ENCODE data around the gene TMEM203. TPM values are rescaled to one million over a fixed set of nuclear protein-coding genes. Genes with fewer than 3 reads are reported as not detected.

TMEM203 gene
- total and polyA plus RNA-seq, 8 donors = 9.7 to 22.8 (median 13.7) TPM

- WGBS, 2 donors = 91% methylated on average over 19 of the region's 19 CpGs
- H3K4me3 ChIP-seq = no peak overlapping the region
- peaks cover 0 to 46% (median 39%) of the 10 kb centered on the region in 3 donors for H3K36me3 ChIP-seq
- no peak for DNase-seq
- no peaks in the 10 kb centered on the region for H3K9me3 ChIP-seq
- no peak for TF ChIP-seq CTCF (IDR thresholded peaks at IDR 0.05)
- no peak for FAIRE-seq
- no peak for ATAC-seq
- no peaks in the 10 kb centered on the region for H3K27me3 ChIP-seq
- no peaks in the 10 kb centered on the region for H3K4me1 ChIP-seq
- no peak overlapping the region for H3K27ac ChIP-seq
- intact Hi-C loops (cut with DNase I) = no loop called here
Observed at GRCh38 chr9:137178939-137179630, 26.4 kb downstream of the TMEM203 start.

DNA sequence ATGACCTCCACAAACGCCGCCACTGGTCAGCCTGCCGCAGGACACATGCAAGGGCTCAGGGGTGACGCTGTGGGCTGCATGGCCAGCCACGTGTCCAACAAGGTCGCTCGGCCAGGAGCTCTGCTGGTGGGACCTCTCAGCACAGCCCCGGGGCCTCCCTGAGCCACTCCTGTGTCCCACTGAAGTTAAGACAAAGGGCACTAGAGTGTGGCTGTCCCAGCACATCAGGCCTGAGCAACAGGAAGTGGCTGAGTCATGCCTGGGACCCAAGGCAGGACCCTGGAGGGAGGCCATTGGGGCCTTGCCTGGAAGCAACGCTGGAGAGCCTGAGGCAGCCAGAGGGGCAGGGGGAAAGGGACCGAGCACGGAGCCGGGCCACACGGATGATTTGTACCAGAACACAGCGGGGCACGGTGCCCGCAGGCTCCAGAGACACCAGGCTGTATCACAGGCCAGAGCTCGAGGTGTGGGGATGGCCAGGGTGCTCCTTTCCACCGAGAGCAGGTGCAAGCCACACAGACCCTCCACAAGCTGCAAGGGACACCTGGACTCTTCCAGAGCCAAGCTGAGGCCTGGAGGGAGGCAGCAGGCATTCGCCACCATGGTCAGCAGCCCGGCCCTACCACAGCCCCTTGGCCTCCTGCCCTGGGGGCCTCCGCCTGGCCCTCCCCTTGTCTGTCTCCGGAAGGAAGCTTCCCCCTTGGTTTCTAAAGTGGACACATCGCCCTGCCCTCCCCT is 27.1 kb downstream of the TMEM203 start:
- Histone ChIP-seq H3K36me3 (peaks cover 0 to 39% (median 34%) of the 10 kb centered on the region in 3 donors), H3K4me1 (no peaks in the 10 kb centered on the region), H3K9me3 (no peaks in the 10 kb centered on the region), H3K27me3 (no peaks in the 10 kb centered on the region), H3K4me3 (no peak overlapping the region), H3K27ac (no peak overlapping the region)
- FAIRE-seq = no peak
- DNase-seq = no peak
- WGBS, 2 donors = 89 to 92% methylated on average over 23 of the region's 23 CpGs
- intact Hi-C loops (cut with DNase I) = no loop called here
- TF ChIP-seq CTCF (IDR thresholded peaks at IDR 0.05) = no peak
- ATAC-seq = no peak

GRCh38 chr9:137176302-137177182 is 28.9 kb downstream of the TMEM203 start:
- 53 to 54% methylated on average over 17 of the region's 17 CpGs for WGBS, 2 donors
- Histone ChIP-seq H3K27me3 (no peaks in the 10 kb centered on the region), H3K9me3 (no peaks in the 10 kb centered on the region), H3K27ac (no peak overlapping the region), H3K4me3 (no peak overlapping the region), H3K4me1 (no peaks in the 10 kb centered on the region), H3K36me3 (peaks cover 0 to 21% (median 17%) of the 10 kb centered on the region in 3 donors)
- DNase-seq (no peak), FAIRE-seq (no peak), ATAC-seq (peak in 3 of 4 donors; percentile 51 to 88 (median 70))
- intact Hi-C loops (cut with DNase I) = no loop called here
- TF ChIP-seq CTCF (IDR thresholded peaks at IDR 0.05) = peak in 3 of 4 donors; percentile 41 to 45 (median 41)

DNA sequence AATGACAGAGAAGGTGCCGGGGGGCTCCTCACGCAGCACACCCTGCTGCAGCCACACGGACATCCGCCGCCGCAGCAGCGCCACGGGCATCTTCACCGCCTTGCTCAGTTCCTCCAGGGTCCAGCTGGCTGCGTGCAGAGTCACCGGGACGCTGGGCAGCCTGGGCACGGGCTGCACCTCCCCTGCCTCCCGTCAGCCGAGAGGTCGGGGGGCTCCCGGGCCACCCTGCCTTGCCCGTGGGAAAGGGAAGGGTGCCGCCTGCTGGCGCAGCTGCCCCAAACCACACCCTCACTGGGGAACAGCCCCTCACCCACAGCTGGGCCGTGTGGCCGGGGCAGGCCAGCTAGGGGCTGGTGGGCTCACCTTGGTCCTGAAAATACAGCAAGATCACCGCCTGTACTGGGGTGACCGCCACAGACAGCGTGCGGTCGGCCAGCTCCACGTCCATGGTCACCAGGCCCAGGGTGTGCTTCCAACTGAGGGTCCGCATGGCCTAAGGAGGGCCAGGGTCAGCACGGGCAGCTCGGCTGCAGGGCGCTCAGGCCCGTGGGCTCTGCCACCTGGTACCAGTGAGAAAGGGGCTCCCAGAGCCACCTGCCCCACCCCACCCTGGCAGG is 30.0 kb downstream of the TMEM203 start:
- Histone ChIP-seq H3K9me3 (no peaks in the 10 kb centered on the region), H3K27ac (no peak overlapping the region), H3K36me3 (peaks cover 0 to 10% (median 6%) of the 10 kb centered on the region in 3 donors), H3K27me3 (no peaks in the 10 kb centered on the region), H3K4me1 (no peaks in the 10 kb centered on the region), H3K4me3 (no peak overlapping the region)
- no peak for FAIRE-seq
- TF ChIP-seq CTCF (IDR thresholded peaks at IDR 0.05) = no peak
- no peak for DNase-seq
- WGBS, 2 donors = 59 to 65% methylated on average over 30 to 33 of the region's 33 CpGs
- no peak for ATAC-seq
- intact Hi-C loops (cut with DNase I) = no loop called here
